ENCODE data around the gene LMTK2.

DNA sequence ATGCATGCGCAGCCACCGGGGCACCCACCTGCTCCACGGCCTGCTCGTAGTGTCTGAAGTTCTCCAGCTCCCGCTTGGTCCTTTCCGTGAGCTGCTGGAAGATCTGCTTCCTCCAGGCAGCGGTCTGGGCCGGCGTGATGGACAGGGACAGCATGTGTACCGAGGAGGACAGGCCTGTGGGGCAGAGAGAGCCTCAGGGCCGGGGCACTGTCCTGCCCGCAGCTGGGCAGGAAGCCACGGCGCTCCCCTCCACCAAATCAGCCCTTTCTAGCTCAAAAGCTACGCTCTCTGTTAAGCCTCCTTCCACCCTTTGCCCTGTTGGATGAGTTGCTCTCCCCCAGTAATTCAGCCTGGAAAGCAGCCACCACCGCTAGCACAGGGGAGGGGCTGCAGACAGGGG, 126.1 kb downstream of the LMTK2 start:
- TF ChIP-seq, protein P1, sequence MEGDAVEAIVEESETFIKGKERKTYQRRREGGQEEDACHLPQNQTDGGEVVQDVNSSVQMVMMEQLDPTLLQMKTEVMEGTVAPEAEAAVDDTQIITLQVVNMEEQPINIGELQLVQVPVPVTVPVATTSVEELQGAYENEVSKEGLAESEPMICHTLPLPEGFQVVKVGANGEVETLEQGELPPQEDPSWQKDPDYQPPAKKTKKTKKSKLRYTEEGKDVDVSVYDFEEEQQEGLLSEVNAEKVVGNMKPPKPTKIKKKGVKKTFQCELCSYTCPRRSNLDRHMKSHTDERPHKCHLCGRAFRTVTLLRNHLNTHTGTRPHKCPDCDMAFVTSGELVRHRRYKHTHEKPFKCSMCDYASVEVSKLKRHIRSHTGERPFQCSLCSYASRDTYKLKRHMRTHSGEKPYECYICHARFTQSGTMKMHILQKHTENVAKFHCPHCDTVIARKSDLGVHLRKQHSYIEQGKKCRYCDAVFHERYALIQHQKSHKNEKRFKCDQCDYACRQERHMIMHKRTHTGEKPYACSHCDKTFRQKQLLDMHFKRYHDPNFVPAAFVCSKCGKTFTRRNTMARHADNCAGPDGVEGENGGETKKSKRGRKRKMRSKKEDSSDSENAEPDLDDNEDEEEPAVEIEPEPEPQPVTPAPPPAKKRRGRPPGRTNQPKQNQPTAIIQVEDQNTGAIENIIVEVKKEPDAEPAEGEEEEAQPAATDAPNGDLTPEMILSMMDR (IDR thresholded peaks at IDR 0.05 in 8 of 11, conservative IDR thresholded peaks at IDR 0.05 in 3 of 11), result no peak
- TF ChIP-seq POLR2A (IDR thresholded peaks at IDR 0.05), result no peak
